HepG2 (cell line): ENCODE measurements around the gene DHRS1. TPM values are rescaled to one million over a fixed set of nuclear protein-coding genes. Genes with fewer than 3 reads are reported as not detected.

Experiments used
- CENPT ChIP-seq: sonication (generic); formaldehyde crosslinking; IDR thresholded peaks from 2 replicates; pipeline ENCODE4 v1.8.0; 2022; ENCODE audit warnings: low read depth, mild to moderate bottlenecking, moderate library complexity, missing genetic modification reagents
- FOXA1 ChIP-seq, 2 experiments: fragments of 450-650 bp in 1 of 2; sonication (generic) in 1 of 2; formaldehyde crosslinking in 1 of 2; IDR thresholded peaks; 2 replicates each; pipeline versions ENCODE4 v1.4.0 to v1.6.1; 2016 to 2020; ENCODE audit warnings: missing genetic modification reagents in 1 of 2
- GZF1 ChIP-seq: sonication (generic); formaldehyde crosslinking; IDR thresholded peaks from 2 replicates; pipeline ENCODE4 v1.5.1; 2020; ENCODE audit warnings: mild to moderate bottlenecking, missing genetic modification reagents
- KDM5B ChIP-seq: sonication (generic); formaldehyde crosslinking; IDR thresholded peaks from 2 replicates; pipeline ENCODE4 v1.4.0; 2020; ENCODE audit warnings: missing genetic modification reagents, mild to moderate bottlenecking, borderline replicate concordance
- NKX3-1 ChIP-seq: sonication (generic); formaldehyde crosslinking; IDR thresholded peaks from 2 replicates; pipeline ENCODE4 v1.5.0; 2020; ENCODE audit warnings: missing genetic modification reagents
- PLRG1 ChIP-seq: fragments of 450-650 bp; conservative IDR thresholded peaks from 2 replicates; pipeline ENCODE4 v1.6.1; 2016
- RFXANK ChIP-seq: IDR thresholded peaks from 2 replicates; pipeline ENCODE4 v1.6.1; 2016
- SIX1 ChIP-seq: sonication (generic); formaldehyde crosslinking; IDR thresholded peaks from 2 replicates; pipeline ENCODE4 v1.4.0; 2020; ENCODE audit warnings: missing genetic modification reagents, borderline replicate concordance
- SKI ChIP-seq: fragments of 450-650 bp; IDR thresholded peaks from one replicate; pipeline ENCODE4 v1.6.1; 2018; ENCODE audit warnings: mild to moderate bottlenecking; ENCODE audit not compliant: partially characterized antibody
- SP5 ChIP-seq: IDR thresholded peaks from 2 replicates; pipeline ENCODE4 v1.6.1; 2016; ENCODE audit warnings: low read depth, borderline replicate concordance
- ZBTB42 ChIP-seq: sonication (generic); formaldehyde crosslinking; IDR thresholded peaks from 2 replicates; pipeline ENCODE4 v1.5.0; 2020; ENCODE audit warnings: mild to moderate bottlenecking, missing genetic modification reagents
- ZFAT ChIP-seq: sonication (generic); formaldehyde crosslinking; conservative IDR thresholded peaks from 2 replicates; pipeline ENCODE4 v1.8.1; 2023; ENCODE audit warnings: missing genetic modification reagents, inconsistent platforms
- ZFP36L2 ChIP-seq: sonication (generic); formaldehyde crosslinking; IDR thresholded peaks from 2 replicates; pipeline ENCODE4 v1.4.0; 2020; ENCODE audit warnings: missing genetic modification reagents
- ZMYM4 ChIP-seq: sonication (generic); formaldehyde crosslinking; IDR thresholded peaks from 2 replicates; pipeline ENCODE4 v1.8.1; 2023; ENCODE audit warnings: mild to moderate bottlenecking, missing genetic modification reagents
- ZNF10 ChIP-seq: sonication (generic); formaldehyde crosslinking; IDR thresholded peaks from 2 replicates; pipeline ENCODE4 v1.4.0; 2020; ENCODE audit warnings: mild to moderate bottlenecking, low read depth, missing genetic modification reagents, borderline replicate concordance
- ZNF12 ChIP-seq: sonication (generic); formaldehyde crosslinking; IDR thresholded peaks from 2 replicates; pipeline ENCODE4 v1.5.0; 2020; ENCODE audit warnings: missing genetic modification reagents
- ZNF282 ChIP-seq: fragments of 450-650 bp; IDR thresholded peaks from 2 replicates; pipeline ENCODE4 v1.6.1; 2018; ENCODE audit not compliant: partially characterized antibody
- ZNF33A ChIP-seq: sonication (generic); formaldehyde crosslinking; IDR thresholded peaks from 2 replicates; pipeline ENCODE4 v1.5.1; 2020; ENCODE audit warnings: missing genetic modification reagents, mild to moderate bottlenecking, moderate library complexity, borderline replicate concordance
- ZNF354B ChIP-seq: sonication (generic); formaldehyde crosslinking; IDR thresholded peaks from 2 replicates; pipeline ENCODE4 v1.8.0; 2022; ENCODE audit warnings: mild to moderate bottlenecking, missing genetic modification reagents
- ZNF501 ChIP-seq: sonication (generic); formaldehyde crosslinking; IDR thresholded peaks from 2 replicates; pipeline ENCODE4 v1.5.1; 2020; ENCODE audit warnings: mild to moderate bottlenecking, moderate library complexity, missing genetic modification reagents
- ZNF616 ChIP-seq: sonication (generic); formaldehyde crosslinking; IDR thresholded peaks from 2 replicates; pipeline ENCODE4 v1.5.0; 2020; ENCODE audit warnings: low read depth, mild to moderate bottlenecking, missing genetic modification reagents
- polyA plus RNA-seq, 8 experiments: library from polyadenylated mRNA; depleted of rRNA in 3 of 8; stranded (reverse) in 7 of 8; unstranded in 1 of 8; fragments of >200 nt; fragmentation: Illumina TruSeq in 4 of 8; extraction: Trizol in 4 of 8; gene quantifications; 2 replicates each; pipeline versions ENCODE4 v1.2.1 to v1.2.3, GENCODE V29; 2011 to 2016; ENCODE audit warnings: low read depth in 4 of 8, missing spikeins in 1 of 8, mixed read lengths in 1 of 8; ENCODE audit not compliant: insufficient read depth in 1 of 8
- total RNA-seq, 5 experiments: library from RNA; depleted of rRNA; stranded (reverse); fragments of >200 nt; fragmentation: Illumina TruSeq; extraction: Trizol; gene quantifications; 2 replicates each; pipeline ENCODE4 v1.2.3, GENCODE V29; 2016; ENCODE audit warnings: low read depth in 1 of 5
- TF ChIP-seq, protein P1 (sequence below): sonication (generic); formaldehyde crosslinking; IDR thresholded peaks from 2 replicates; pipeline ENCODE4 v1.8.0; 2022; ENCODE audit warnings: mild to moderate bottlenecking, missing genetic modification reagents; ENCODE audit not compliant: insufficient replicate concordance
- TF ChIP-seq, protein P2 (sequence below): sonication (generic); formaldehyde crosslinking; IDR thresholded peaks from 2 replicates; pipeline ENCODE4 v1.8.1; 2023; ENCODE audit warnings: missing genetic modification reagents, mild to moderate bottlenecking, borderline replicate concordance
- TF ChIP-seq, protein P3 (sequence below): sonication (generic); formaldehyde crosslinking; IDR thresholded peaks from 2 replicates; pipeline ENCODE4 v1.8.0; 2022; ENCODE audit warnings: low read depth, missing genetic modification reagents
- TF ChIP-seq, protein P4 (sequence below): sonication (generic); formaldehyde crosslinking; IDR thresholded peaks from 2 replicates; pipeline ENCODE4 v1.9.0; 2021; ENCODE audit warnings: missing genetic modification reagents, borderline replicate concordance

DHRS1 gene
- total and polyA plus RNA-seq, 2 of the 13 experiments (the other 11 are each of a cell fraction or from before 2014, with no cell fraction given), result 49.8 to 60.8 TPM

DNA sequence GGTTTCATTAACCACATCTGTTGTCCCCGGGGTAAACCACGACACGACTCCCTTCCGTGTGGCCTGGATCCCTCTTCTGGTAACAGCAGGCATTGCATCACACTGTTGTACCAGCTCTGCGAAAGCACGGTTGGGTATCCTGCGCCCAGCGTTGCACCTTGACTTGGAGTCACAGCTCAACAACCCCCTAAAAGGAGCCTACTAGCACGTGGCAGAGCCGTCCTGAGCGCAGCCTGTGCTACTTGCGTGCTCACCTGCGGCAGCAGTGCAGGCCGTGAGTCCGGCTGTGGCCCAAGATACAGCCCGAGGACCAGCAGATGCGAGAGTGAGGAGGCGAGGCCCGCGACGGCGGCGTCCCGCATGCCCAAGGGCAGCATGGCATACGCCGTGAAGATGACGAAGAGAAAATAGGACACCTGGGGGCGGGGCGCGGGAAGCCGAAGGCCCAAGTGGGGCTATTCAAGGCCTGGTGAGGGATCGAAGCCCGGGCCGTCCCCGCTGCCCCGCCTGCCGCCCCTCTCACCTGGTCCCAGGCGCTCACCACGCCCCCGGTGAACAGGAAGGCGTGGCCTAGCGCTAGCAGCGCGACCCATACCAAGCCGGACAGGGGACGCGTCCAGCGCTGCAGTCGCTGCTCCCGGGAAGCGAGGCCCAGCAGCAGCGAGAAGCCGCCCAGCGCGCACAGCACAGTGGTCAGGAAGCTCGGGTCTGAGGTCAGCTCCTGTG, 32.9 kb upstream of the DHRS1 start (continued):
- TF ChIP-seq CENPT (CRISPR knock-in tag) (0 out of 2 replicates have a peak, but pooled peaks have one; percentile 48), PLRG1 (no peak), ZNF616 (CRISPR knock-in tag) (peak; percentile 92; the same call in 1 of the 2 replicates), ZNF12 (CRISPR knock-in tag) (peak; percentile 88), ZMYM4 (peak; percentile 77), ZBTB42 (CRISPR knock-in tag) (peak; percentile 93), ZFAT (no peak), FOXA1 (IDR thresholded peaks at IDR 0.05) (no peak), FOXA1 (CRISPR knock-in tag; IDR thresholded peaks at IDR 0.05) (no peak), NKX3-1 (CRISPR knock-in tag) (no peak), ZNF501 (CRISPR knock-in tag) (peak; percentile 98), ZNF354B (CRISPR knock-in tag) (peak; percentile 87; the same call in 1 of the 2 replicates), SIX1 (CRISPR knock-in tag) (no peak), GZF1 (CRISPR knock-in tag) (peak; percentile 71; the same call in 1 of the 2 replicates), SP5 (CRISPR knock-in tag) (peak; percentile 36), ZNF33A (CRISPR knock-in tag) (no peak), KDM5B (CRISPR knock-in tag) (peak; percentile 99), RFXANK (CRISPR knock-in tag) (0 out of 2 replicates have a peak, but pooled peaks have one; percentile 38), ZNF10 (CRISPR knock-in tag) (no peak; the same call in 1 of the 2 replicates), ZFP36L2 (CRISPR knock-in tag) (0 out of 2 replicates have a peak, but pooled peaks have one; percentile 58), ZNF282 (no peak), SKI (no peak)
- TF ChIP-seq, protein P1, sequence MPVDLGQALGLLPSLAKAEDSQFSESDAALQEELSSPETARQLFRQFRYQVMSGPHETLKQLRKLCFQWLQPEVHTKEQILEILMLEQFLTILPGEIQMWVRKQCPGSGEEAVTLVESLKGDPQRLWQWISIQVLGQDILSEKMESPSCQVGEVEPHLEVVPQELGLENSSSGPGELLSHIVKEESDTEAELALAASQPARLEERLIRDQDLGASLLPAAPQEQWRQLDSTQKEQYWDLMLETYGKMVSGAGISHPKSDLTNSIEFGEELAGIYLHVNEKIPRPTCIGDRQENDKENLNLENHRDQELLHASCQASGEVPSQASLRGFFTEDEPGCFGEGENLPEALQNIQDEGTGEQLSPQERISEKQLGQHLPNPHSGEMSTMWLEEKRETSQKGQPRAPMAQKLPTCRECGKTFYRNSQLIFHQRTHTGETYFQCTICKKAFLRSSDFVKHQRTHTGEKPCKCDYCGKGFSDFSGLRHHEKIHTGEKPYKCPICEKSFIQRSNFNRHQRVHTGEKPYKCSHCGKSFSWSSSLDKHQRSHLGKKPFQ (CRISPR knock-in tag), result no peak
- TF ChIP-seq, protein P2, sequence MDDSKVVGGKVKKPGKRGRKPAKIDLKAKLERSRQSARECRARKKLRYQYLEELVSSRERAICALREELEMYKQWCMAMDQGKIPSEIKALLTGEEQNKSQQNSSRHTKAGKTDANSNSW, result peak; percentile 97; the same call in 1 of the 2 replicates
- TF ChIP-seq, protein P3, sequence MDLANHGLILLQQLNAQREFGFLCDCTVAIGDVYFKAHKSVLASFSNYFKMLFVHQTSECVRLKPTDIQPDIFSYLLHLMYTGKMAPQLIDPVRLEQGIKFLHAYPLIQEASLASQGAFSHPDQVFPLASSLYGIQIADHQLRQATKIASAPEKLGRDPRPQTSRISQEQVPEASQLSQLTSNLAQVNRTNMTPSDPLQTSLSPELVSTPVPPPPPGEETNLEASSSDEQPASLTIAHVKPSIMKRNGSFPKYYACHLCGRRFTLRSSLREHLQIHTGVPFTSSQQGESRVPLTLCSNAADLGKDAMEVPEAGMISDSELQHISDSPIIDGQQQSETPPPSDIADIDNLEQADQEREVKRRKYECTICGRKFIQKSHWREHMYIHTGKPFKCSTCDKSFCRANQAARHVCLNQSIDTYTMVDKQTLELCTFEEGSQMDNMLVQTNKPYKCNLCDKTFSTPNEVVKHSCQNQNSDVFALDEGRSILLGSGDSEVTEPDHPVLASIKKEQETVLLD (CRISPR knock-in tag), result peak; percentile 93
- TF ChIP-seq, protein P4, sequence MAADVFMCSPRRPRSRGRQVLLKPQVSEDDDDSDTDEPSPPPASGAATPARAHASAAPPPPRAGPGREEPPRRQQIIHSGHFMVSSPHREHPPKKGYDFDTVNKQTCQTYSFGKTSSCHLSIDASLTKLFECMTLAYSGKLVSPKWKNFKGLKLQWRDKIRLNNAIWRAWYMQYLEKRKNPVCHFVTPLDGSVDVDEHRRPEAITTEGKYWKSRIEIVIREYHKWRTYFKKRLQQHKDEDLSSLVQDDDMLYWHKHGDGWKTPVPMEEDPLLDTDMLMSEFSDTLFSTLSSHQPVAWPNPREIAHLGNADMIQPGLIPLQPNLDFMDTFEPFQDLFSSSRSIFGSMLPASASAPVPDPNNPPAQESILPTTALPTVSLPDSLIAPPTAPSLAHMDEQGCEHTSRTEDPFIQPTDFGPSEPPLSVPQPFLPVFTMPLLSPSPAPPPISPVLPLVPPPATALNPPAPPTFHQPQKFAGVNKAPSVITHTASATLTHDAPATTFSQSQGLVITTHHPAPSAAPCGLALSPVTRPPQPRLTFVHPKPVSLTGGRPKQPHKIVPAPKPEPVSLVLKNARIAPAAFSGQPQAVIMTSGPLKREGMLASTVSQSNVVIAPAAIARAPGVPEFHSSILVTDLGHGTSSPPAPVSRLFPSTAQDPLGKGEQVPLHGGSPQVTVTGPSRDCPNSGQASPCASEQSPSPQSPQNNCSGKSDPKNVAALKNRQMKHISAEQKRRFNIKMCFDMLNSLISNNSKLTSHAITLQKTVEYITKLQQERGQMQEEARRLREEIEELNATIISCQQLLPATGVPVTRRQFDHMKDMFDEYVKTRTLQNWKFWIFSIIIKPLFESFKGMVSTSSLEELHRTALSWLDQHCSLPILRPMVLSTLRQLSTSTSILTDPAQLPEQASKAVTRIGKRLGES (CRISPR knock-in tag), result no peak
